ENCODE results near the gene SAG.

Gene SAG

DNA sequence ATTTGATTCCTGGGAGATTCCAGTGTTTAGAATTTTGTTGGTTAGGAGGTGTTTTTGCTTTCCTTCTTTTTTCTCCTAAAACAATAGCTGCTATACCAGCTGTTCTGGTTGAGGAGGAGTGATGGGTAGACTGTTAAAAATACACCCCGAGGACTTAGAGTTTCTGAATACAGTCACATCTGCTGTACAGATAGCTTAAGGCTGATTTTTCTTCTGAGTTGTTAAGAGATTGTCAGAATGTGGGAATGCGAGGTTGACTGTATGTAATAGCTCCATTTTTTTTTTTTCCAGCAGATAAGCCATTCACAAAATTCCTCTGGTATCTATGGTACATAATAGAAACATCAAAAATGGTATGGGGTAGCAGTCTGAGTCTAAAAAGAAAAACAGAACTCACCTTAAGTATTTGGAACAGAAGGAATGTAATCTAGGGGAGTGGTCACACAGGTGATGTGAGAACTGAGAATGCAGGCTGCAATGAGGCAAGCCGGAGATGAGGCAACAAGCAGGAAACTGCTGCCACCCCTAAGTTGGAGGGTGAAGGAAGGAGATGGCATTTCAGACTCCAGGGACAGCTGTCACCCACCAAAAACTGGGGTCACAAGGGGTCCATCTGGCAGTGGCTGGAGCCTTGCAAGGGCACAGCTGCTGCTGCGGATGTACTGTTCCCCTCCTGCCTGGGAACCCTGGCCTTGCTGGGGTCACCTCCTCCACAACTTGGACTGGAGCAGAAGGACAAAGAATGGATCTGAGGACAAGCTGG, 49.1 kb downstream of the SAG start:
- ChIA-PET CTCF (interaction anchor here (0.6 kb wide), 2 partner anchors 9 to 1779 kb away, joined by 3 read pairs; no protein-coding TSS in a partner anchor), POLR2A (interaction anchor here (0.6 kb wide), 1 partner anchor 92 kb away, joined by 3 read pairs; no protein-coding TSS in a partner anchor)
- no peak for DNase-seq (ENCODE audit: extremely low spot score)
- no peak for TF ChIP-seq ELF4 (IDR thresholded peaks at IDR 0.05)
- no peak for TF ChIP-seq ARNT (IDR thresholded peaks at IDR 0.05)
- TF ChIP-seq L3MBTL2 (conservative IDR thresholded peaks at IDR 0.05), result no peak
- TF ChIP-seq FOXA1 (IDR thresholded peaks at IDR 0.05), result no peak
- TF ChIP-seq TARDBP (IDR thresholded peaks at IDR 0.05), result no peak
- TF ChIP-seq CTBP1 (IDR thresholded peaks at IDR 0.05; ENCODE audit: borderline replicate concordance), result no peak
- TF ChIP-seq FOXK2 (IDR thresholded peaks at IDR 0.05), result no peak
- TF ChIP-seq HDGF (IDR thresholded peaks at IDR 0.05; ENCODE audit: borderline replicate concordance), result no peak
- TF ChIP-seq FOXM1 (IDR thresholded peaks at IDR 0.05; ENCODE audit: borderline replicate concordance), result no peak
- no peak for TF ChIP-seq ZNF384 (IDR thresholded peaks at IDR 0.05)
- no peak for TF ChIP-seq PKNOX1 (IDR thresholded peaks at IDR 0.05)
- no peak for TF ChIP-seq SP1 (IDR thresholded peaks at IDR 0.05)
- TF ChIP-seq NFRKB (IDR thresholded peaks at IDR 0.05), result no peak
- no peak for TF ChIP-seq BHLHE40 (IDR thresholded peaks at IDR 0.05; ENCODE audit: borderline replicate concordance)

GRCh38 chr2:233358335-233358734, 50.7 kb downstream of the SAG start:
- DNase-seq (ENCODE audit: extremely low spot score), result no peak
- CTCF ChIA-PET, result no interaction called here
- POLR2A ChIA-PET, result no interaction called here
- TF ChIP-seq FOXK2 (IDR thresholded peaks at IDR 0.05) (no peak), ZNF384 (IDR thresholded peaks at IDR 0.05) (no peak), NFRKB (IDR thresholded peaks at IDR 0.05) (no peak), L3MBTL2 (conservative IDR thresholded peaks at IDR 0.05) (no peak), LEF1 (IDR thresholded peaks at IDR 0.05; ENCODE audit: borderline replicate concordance) (no peak), FOXM1 (IDR thresholded peaks at IDR 0.05; ENCODE audit: borderline replicate concordance) (no peak), HDGF (IDR thresholded peaks at IDR 0.05; ENCODE audit: borderline replicate concordance) (no peak), TARDBP (IDR thresholded peaks at IDR 0.05) (no peak)

DNA sequence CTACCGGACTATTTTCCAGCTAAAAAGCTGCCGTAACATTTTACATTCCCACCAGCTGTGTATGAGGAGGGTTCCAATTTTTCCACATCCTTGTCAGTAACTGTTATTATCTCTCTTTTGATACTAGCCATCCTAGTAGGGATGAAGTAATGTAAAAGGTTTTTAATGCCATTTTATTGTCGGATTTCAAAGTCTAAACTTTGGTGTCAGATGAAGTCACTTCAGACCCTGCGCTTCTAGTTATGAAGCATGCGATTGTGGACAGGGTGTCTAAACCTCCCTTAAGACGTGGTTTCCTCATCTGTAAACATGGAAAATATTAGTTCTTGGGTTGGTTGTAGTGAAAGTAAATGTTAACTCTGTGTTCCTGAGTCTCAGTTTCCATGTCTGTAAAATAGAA, 51.3 kb downstream of the SAG start:
- TF ChIP-seq ELF4 (IDR thresholded peaks at IDR 0.05) (no peak), CTBP1 (IDR thresholded peaks at IDR 0.05; ENCODE audit: borderline replicate concordance) (no peak), NFRKB (IDR thresholded peaks at IDR 0.05) (no peak), HDGF (IDR thresholded peaks at IDR 0.05; ENCODE audit: borderline replicate concordance) (no peak), TARDBP (IDR thresholded peaks at IDR 0.05) (no peak)
- CTCF ChIA-PET, result no interaction called here
- POLR2A ChIA-PET, result no interaction called here
- DNase-seq (ENCODE audit: extremely low spot score), result no peak

DNA sequence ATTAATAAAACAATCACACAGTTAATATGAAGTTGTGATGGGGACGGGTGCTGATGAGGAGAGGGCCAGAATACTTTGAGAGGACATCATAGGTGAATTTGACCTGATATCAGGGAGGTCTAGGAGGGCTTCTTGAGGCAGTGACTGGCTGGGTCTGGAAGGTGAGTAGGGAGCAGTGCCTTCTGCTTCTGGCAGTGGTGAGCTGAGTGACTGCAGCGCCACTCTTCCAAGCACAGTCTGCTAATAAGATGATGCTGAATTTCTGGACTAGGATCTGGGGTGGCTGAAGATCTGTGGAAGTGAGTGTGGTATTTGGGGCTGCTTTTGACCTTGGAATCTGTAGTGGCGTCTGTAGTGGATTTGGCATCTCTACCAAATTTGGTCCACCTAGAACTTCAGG, 52.2 kb downstream of the SAG start:
- ChIA-PET CTCF (no interaction called here), POLR2A (no interaction called here)
- no peak for DNase-seq (ENCODE audit: extremely low spot score)
- TF ChIP-seq CTBP1 (IDR thresholded peaks at IDR 0.05; ENCODE audit: borderline replicate concordance) (no peak), ELF4 (IDR thresholded peaks at IDR 0.05) (no peak), NFRKB (IDR thresholded peaks at IDR 0.05) (no peak)

GRCh38 chr2:233360771-233361176, 53.2 kb downstream of the SAG start:
- ChIA-PET CTCF (interaction anchor here (1.0 kb wide), 1 partner anchor 12 kb away, joined by 3 read pairs; no protein-coding TSS in a partner anchor), POLR2A (no interaction called here)
- DNase-seq (ENCODE audit: extremely low spot score), result no peak
- no peak for TF ChIP-seq ELF4 (IDR thresholded peaks at IDR 0.05)
- TF ChIP-seq FOXM1 (IDR thresholded peaks at IDR 0.05; ENCODE audit: borderline replicate concordance), result no peak
- TF ChIP-seq SUZ12 (IDR thresholded peaks at IDR 0.05), result no peak
- no peak for TF ChIP-seq ARNT (IDR thresholded peaks at IDR 0.05)
- TF ChIP-seq L3MBTL2 (conservative IDR thresholded peaks at IDR 0.05), result no peak
- TF ChIP-seq TARDBP (IDR thresholded peaks at IDR 0.05), result no peak
- no peak for TF ChIP-seq FOXK2 (IDR thresholded peaks at IDR 0.05)
- TF ChIP-seq BHLHE40 (IDR thresholded peaks at IDR 0.05; ENCODE audit: borderline replicate concordance), result no peak
- TF ChIP-seq ZNF384 (IDR thresholded peaks at IDR 0.05), result no peak
- TF ChIP-seq SP1 (IDR thresholded peaks at IDR 0.05), result no peak
- TF ChIP-seq PKNOX1 (IDR thresholded peaks at IDR 0.05), result no peak
- TF ChIP-seq HDGF (IDR thresholded peaks at IDR 0.05; ENCODE audit: borderline replicate concordance), result no peak
- TF ChIP-seq LEF1 (IDR thresholded peaks at IDR 0.05; ENCODE audit: borderline replicate concordance), result no peak
- TF ChIP-seq NFRKB (IDR thresholded peaks at IDR 0.05), result no peak

GRCh38 chr2:233361297-233361696, 53.7 kb downstream of the SAG start:
- ChIA-PET POLR2A (no interaction called here), CTCF (interaction anchor here (1.0 kb wide), 1 partner anchor 11 kb away, joined by 3 read pairs; no protein-coding TSS in a partner anchor)
- DNase-seq (ENCODE audit: extremely low spot score), result no peak
- TF ChIP-seq NFRKB (IDR thresholded peaks at IDR 0.05) (no peak), LEF1 (IDR thresholded peaks at IDR 0.05; ENCODE audit: borderline replicate concordance) (no peak), L3MBTL2 (conservative IDR thresholded peaks at IDR 0.05) (no peak), ELF4 (IDR thresholded peaks at IDR 0.05) (no peak), BHLHE40 (IDR thresholded peaks at IDR 0.05; ENCODE audit: borderline replicate concordance) (no peak), HDGF (IDR thresholded peaks at IDR 0.05; ENCODE audit: borderline replicate concordance) (no peak), ARNT (IDR thresholded peaks at IDR 0.05) (no peak), FOXK2 (IDR thresholded peaks at IDR 0.05) (no peak), FOXM1 (IDR thresholded peaks at IDR 0.05; ENCODE audit: borderline replicate concordance) (no peak), CTBP1 (IDR thresholded peaks at IDR 0.05; ENCODE audit: borderline replicate concordance) (no peak), ZNF384 (IDR thresholded peaks at IDR 0.05) (no peak), SUZ12 (IDR thresholded peaks at IDR 0.05) (no peak), SP1 (IDR thresholded peaks at IDR 0.05) (no peak), PKNOX1 (IDR thresholded peaks at IDR 0.05) (no peak), FOXA1 (IDR thresholded peaks at IDR 0.05) (no peak)
